Measurements from ENCODE around the gene NMT1.
A peak's percentile ranks its signal among the peaks of the same experiment; 100 is the strongest.

NMT1 gene

DNA sequence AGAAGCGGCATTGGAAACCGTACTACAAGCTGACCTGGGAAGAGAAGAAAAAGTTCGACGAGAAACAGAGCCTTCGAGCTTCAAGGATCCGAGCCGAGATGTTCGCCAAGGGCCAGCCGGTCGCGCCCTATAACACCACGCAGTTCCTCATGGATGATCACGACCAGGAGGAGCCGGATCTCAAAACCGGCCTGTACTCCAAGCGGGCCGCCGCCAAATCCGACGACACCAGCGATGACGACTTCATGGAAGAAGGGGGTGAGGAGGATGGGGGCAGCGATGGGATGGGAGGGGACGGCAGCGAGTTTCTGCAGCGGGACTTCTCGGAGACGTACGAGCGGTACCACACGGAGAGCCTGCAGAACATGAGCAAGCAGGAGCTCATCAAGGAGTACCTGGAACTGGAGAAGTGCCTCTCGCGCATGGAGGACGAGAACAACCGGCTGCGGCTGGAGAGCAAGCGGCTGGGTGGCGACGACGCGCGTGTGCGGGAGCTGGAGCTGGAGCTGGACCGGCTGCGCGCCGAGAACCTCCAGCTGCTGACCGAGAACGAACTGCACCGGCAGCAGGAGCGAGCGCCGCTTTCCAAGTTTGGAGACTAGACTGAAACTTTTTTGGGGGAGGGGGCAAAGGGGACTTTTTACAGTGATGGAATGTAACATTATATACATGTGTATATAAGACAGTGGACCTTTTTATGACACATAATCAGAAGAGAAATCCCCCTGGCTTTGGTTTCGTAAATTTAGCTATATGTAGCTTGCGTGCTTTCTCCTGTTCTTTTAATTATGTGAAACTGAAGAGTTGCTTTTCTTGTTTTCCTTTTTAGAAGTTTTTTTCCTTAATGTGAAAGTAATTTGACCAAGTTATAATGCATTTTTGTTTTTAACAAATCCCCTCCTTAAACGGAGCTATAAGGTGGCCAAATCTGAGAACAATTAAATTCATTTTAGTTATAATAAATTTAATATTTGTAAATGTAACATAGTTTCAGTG is 88.8 kb downstream of the NMT1 start:
- DNase-seq (ENCODE audit: low read depth) = no peak
- H3K4me3 ChIP-seq (ENCODE audit: control insufficient read depth, low read depth, low read length) = peak overlapping the region; percentile 87
- TF ChIP-seq, protein P1, sequence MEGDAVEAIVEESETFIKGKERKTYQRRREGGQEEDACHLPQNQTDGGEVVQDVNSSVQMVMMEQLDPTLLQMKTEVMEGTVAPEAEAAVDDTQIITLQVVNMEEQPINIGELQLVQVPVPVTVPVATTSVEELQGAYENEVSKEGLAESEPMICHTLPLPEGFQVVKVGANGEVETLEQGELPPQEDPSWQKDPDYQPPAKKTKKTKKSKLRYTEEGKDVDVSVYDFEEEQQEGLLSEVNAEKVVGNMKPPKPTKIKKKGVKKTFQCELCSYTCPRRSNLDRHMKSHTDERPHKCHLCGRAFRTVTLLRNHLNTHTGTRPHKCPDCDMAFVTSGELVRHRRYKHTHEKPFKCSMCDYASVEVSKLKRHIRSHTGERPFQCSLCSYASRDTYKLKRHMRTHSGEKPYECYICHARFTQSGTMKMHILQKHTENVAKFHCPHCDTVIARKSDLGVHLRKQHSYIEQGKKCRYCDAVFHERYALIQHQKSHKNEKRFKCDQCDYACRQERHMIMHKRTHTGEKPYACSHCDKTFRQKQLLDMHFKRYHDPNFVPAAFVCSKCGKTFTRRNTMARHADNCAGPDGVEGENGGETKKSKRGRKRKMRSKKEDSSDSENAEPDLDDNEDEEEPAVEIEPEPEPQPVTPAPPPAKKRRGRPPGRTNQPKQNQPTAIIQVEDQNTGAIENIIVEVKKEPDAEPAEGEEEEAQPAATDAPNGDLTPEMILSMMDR (IDR thresholded peaks at IDR 0.05; ENCODE audit: control insufficient read depth, insufficient read depth, low read depth, low read length, missing control alignments) = no peak

DNA sequence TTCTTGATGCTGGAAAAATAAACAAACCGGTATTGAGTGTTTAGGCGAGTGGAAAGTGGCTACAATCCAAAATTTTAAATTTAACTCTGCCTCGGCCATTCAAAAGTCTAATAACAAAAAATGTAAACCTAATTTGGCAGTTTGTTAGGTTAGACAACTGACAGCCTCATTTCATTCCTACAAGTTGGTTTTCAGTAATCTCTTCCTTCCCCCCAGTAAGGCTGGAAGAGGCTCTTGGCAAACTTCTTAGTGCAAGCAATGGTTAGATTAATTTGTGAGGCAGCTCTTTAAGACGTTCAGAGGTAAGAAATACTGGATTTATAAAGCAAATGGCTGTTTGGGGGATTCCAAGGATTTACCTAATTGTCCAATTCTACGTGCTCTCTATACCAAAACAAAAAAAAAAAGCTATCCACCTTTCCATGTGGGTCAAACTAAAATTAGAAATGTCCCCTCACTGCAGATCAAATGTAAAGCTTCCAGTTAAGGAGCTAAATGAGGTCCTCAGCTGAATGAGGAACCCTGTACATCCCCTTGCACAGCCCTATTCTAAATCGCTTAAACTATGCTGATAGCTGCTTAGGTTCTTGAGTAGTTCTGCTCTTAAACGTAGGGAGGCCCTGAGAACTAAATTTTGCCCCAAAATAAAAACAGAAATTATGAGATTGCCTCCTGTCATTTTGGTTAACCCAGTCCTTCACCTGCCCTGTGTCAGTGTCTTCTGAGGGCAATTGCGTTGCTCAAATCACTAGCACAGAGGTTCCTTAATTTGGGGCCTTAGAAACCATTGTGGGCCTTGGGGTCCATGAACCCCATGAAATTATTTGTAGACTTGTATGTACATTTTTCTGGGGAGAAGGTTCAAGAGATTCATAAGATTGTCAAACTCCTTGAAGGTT is 90.0 kb downstream of the NMT1 start:
- no peak for DNase-seq (ENCODE audit: low read depth)
- TF ChIP-seq, protein P1 (IDR thresholded peaks at IDR 0.05; ENCODE audit: control insufficient read depth, insufficient read depth, low read depth, low read length, missing control alignments) = no peak
- peak overlapping the region; percentile 87 for H3K4me3 ChIP-seq (ENCODE audit: control insufficient read depth, low read depth, low read length)

DNA sequence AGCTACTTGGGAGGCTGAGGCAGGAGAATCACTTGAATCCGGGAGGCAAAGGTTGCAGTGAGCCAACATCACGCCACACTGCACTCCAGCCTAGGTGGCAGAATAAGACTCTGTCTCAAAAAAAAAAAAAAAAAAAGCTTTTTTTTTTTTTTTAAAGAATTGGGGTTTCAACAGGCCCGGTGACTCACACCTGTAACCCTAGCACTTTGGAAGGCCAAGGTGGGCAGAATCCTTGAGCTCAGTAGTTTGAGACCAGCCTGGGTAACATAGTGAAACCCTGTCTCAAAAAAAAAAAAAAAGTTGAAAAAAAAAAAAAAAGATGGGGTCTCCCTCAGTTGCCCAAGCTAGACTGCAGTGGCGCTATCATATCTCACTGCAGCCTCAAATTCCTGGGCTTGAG is 93.9 kb downstream of the NMT1 start:
- H3K4me3 ChIP-seq (ENCODE audit: control insufficient read depth, low read depth, low read length) = no peak overlapping the region
- no peak for DNase-seq (ENCODE audit: low read depth)
- TF ChIP-seq, protein P1 (IDR thresholded peaks at IDR 0.05; ENCODE audit: control insufficient read depth, insufficient read depth, low read depth, low read length, missing control alignments) = no peak

DNA sequence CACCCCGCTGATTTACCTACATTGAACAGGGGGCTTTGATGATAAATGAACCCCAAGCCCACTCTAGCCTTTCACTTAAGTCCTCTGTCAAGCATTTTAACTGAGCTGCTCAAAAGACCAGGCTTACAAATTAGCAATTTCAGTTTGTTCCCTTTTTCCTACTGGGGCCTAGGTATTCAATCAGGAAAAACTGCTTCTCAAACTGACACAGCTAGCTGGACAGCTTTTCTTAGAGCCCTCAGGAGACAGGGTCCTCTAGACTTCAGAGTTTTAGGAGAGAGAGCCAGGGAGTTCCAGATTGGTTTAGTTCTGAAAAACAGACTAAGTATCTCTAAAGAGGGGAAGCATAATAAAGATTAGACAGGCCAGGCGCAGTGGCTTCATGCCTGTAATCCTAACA is 94.4 kb downstream of the NMT1 start:
- DNase-seq (ENCODE audit: low read depth) = no peak
- TF ChIP-seq, protein P1 (IDR thresholded peaks at IDR 0.05; ENCODE audit: control insufficient read depth, insufficient read depth, low read depth, low read length, missing control alignments) = no peak
- H3K4me3 ChIP-seq (ENCODE audit: control insufficient read depth, low read depth, low read length) = no peak overlapping the region

- H3K4me3 ChIP-seq (ENCODE audit: control insufficient read depth, low read depth, low read length) = no peak overlapping the region
- no peak for DNase-seq (ENCODE audit: low read depth)
- TF ChIP-seq, protein P1 (IDR thresholded peaks at IDR 0.05; ENCODE audit: control insufficient read depth, insufficient read depth, low read depth, low read length, missing control alignments) = no peak
Measured at GRCh38 chr17:45156242-45156641, 95.1 kb downstream of the NMT1 start.
